Esophagus mucosa (tissue), 1 donor: ENCODE data around the gene PGLYRP1. TPM values are rescaled to one million over a fixed set of nuclear protein-coding genes. Genes with fewer than 3 reads are reported as not detected.

Source experiments
- total RNA-seq: library from RNA; stranded (reverse); gene quantifications from one replicate; pipeline ENCODE4 v1.2.4, GENCODE V29; 2023
- donor health status: DM: yes; HTN: yes; CAD: no.

PGLYRP1 gene
- total RNA-seq, 1 donor from 2014 or later = not detected

Other genes starting within 250 kb of the PGLYRP1 start
- 15.5 TPM for gene DMPK, start 240.6 kb downstream of the PGLYRP1 start, total RNA-seq
- 17.4 TPM for gene DMWD, start 230.2 kb downstream of the PGLYRP1 start, total RNA-seq
- gene RSPH6A, start 207.7 kb downstream of the PGLYRP1 start, total RNA-seq = 0.12 TPM
- gene SYMPK, start 159.9 kb downstream of the PGLYRP1 start, total RNA-seq = 42.9 TPM
- gene FOXA3, start 158.7 kb downstream of the PGLYRP1 start, total RNA-seq = not detected
- 10.0 TPM for gene IRF2BP1, start 136.9 kb downstream of the PGLYRP1 start, total RNA-seq
- gene MYPOP, start 120.4 kb downstream of the PGLYRP1 start, total RNA-seq = 3.7 TPM
- not detected for gene NANOS2, start 108.3 kb downstream of the PGLYRP1 start, total RNA-seq
- gene NOVA2, start 49.2 kb downstream of the PGLYRP1 start, total RNA-seq = 0.40 TPM
- 9.1 TPM for gene CCDC61, start 27.6 kb downstream of the PGLYRP1 start, total RNA-seq
- 0.24 TPM for gene IGFL4, start 17.9 kb upstream of the PGLYRP1 start, total RNA-seq
- gene IGFL3, start 101.6 kb upstream of the PGLYRP1 start, total RNA-seq = not detected
- gene IGFL2, start 125.2 kb upstream of the PGLYRP1 start, total RNA-seq = 2.3 TPM
- gene IGFL1, start 206.7 kb upstream of the PGLYRP1 start, total RNA-seq = 20.2 TPM